WERI-Rb-1 (cell line): Measurements from ENCODE around the gene ZBTB47.

Source experiments
- DNase-seq: peaks from one replicate; pipeline ENCODE4 v3.0.0-alpha.2; 2020
- H3K27ac ChIP-seq: fragments of 250-450 bp; sonication (Bioruptor Pico); 2 replicates; pipeline ENCODE4 v1.5.1; 2020; ENCODE audit warnings: mild to moderate bottlenecking, moderate library complexity
- H3K27me3 ChIP-seq: fragments of 250-450 bp; sonication (Bioruptor Pico); 2 replicates; pipeline ENCODE4 v1.5.1; 2021; ENCODE audit warnings: mild to moderate bottlenecking, low read depth, moderate library complexity; ENCODE audit not compliant: insufficient read depth, severe bottlenecking
- H3K36me3 ChIP-seq: fragments of 250-450 bp; sonication (Bioruptor Pico); 2 replicates; pipeline ENCODE4 v1.5.1; 2020; ENCODE audit warnings: mild to moderate bottlenecking, moderate library complexity
- H3K4me3 ChIP-seq: 2 replicates; pipeline ENCODE4 v1.5.1; 2011; ENCODE audit warnings: low read depth, mild to moderate bottlenecking, control low read depth, low read length
- H3K9me3 ChIP-seq: fragments of 250-450 bp; sonication (Bioruptor Pico); 2 replicates; pipeline ENCODE4 v1.5.1; 2021; ENCODE audit warnings: mild to moderate bottlenecking, moderate library complexity; ENCODE audit not compliant: severe bottlenecking
- CTCF ChIP-seq: IDR thresholded peaks from 2 replicates; pipeline ENCODE4 v1.5.1; 2011; ENCODE audit warnings: low read depth, mild to moderate bottlenecking, control low read depth, inconsistent platforms, low read length

Gene ZBTB47

GRCh38 chr3:42653560-42654330 is at the start of gene ZBTB47:
ZBTB47 (plus strand) TSS chr3:42653697; CDS start chr3:42658356, 4,659 bp downstream.
- Histone ChIP-seq H3K27ac (peak within 1 kb of the TSS; percentile 68), H3K36me3 (peaks cover 5% of the 10 kb centered on the region; the same call in 1 of the 2 replicates), H3K27me3 (no peaks in the 10 kb centered on the region), H3K4me3 (peak within 1 kb of the TSS; percentile 74), H3K9me3 (no peaks in the 10 kb centered on the region)
- TF ChIP-seq CTCF: no peak
- no peak for DNase-seq

DNA sequence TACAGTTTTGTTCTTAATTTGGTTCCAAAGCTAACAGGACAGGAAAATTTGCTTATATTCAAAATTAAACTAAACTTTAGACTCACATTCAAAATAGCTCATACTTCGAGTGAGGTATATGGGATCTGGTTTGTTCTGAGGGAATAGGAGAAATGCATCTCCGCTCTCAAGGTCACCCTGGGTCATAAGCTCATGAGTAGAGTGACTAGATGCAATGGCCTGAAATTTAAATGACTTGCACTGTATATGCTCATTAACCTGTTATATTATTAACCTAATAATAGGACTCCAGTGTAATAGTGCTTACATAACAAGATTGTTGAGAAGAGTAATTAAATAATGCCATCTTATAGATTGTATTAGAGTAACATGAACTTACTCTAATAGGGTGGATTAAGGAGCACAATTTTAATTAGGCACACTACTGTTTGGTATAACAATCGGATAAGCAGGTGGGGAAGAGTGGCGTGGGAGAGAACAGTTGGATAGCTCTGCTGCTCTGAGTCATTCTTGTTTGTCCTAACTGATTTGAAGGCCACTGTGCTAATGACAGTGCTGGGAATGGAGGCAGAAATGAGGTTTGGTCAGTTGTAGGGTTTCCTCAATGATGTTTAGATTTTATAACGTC is 47.8 kb upstream of the ZBTB47 start:
- no peaks in the 10 kb centered on the region for H3K9me3 ChIP-seq
- TF ChIP-seq CTCF: no peak
- DNase-seq: peak; percentile 31
- peaks cover 45% of the 10 kb centered on the region for H3K36me3 ChIP-seq
- no peaks in the 10 kb centered on the region for H3K27me3 ChIP-seq
- no peak overlapping the region for H3K4me3 ChIP-seq
- H3K27ac ChIP-seq: no peak overlapping the region

DNA sequence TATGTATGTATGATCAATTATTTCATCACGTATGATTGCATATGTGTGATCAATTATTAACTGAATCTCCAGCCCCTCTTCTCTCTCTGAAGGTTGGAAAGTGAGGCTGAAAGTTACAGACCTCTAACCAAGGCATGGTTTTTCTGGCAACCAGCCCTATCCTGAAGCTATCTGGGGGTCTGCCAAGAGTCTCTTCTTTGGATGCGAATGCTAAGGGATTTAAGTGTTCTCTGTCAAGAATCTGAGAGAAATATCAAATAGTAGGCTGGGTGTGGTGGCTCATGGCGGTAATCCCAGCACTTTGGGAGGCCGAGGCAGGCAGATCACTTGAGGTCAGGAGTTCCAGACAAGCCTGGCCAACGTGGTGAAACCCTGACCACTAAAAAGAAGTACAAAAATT is 44.9 kb upstream of the ZBTB47 start:
- H3K36me3 ChIP-seq: peaks cover 43% of the 10 kb centered on the region

GRCh38 chr3:42610976-42611375 is 42.5 kb upstream of the ZBTB47 start:
- H3K9me3 ChIP-seq: no peaks in the 10 kb centered on the region
- peaks cover 36% of the 10 kb centered on the region for H3K36me3 ChIP-seq
- H3K27me3 ChIP-seq: no peaks in the 10 kb centered on the region
- no peak for DNase-seq
- no peak overlapping the region for H3K27ac ChIP-seq
- H3K4me3 ChIP-seq: no peak overlapping the region
- TF ChIP-seq CTCF: no peak

More for the DNA sequence above, 44.9 kb upstream of the ZBTB47 start:
- H3K27me3 ChIP-seq: no peaks in the 10 kb centered on the region
- no peak overlapping the region for H3K4me3 ChIP-seq
- no peaks in the 10 kb centered on the region for H3K9me3 ChIP-seq
- DNase-seq: no peak
- H3K27ac ChIP-seq: no peak overlapping the region
- no peak for TF ChIP-seq CTCF

DNA sequence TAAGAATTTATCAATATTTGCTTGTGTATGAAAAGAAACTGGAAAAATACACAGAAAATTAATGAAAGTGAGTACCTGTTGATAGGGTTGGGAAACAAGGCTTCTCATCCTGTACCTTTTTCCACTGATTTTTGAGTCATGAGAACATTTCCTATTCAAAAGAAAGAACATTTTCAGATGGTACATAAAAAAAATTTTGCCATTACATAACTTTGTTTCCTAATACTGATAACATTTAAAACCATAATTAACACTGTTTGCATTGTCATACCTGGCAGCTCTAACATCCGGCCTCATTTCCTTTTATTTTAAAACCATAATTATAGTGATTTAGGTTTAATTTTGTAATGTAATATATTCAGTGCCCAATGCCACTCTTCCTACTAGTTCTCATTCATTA is 41.3 kb upstream of the ZBTB47 start:
- Histone ChIP-seq H3K36me3 (peaks cover 32% of the 10 kb centered on the region), H3K9me3 (no peaks in the 10 kb centered on the region), H3K27me3 (no peaks in the 10 kb centered on the region), H3K27ac (no peak overlapping the region), H3K4me3 (no peak overlapping the region)
- no peak for TF ChIP-seq CTCF
- no peak for DNase-seq
